ENCODE data around the gene KIAA1755. TPM values are rescaled to one million over a fixed set of nuclear protein-coding genes. Genes with fewer than 3 reads are reported as not detected.
A peak's percentile ranks its signal among the peaks of the same experiment; 100 is the strongest.

The KIAA1755 gene
- total and polyA plus RNA-seq, 2 experiments from 2014 or later = 4.0 to 5.1 TPM

- no peaks in the 10 kb centered on the region for H3K79me2 ChIP-seq (ENCODE audit: insufficient read depth)
- no peak overlapping the region for H3K9ac ChIP-seq
- H3K27me3 ChIP-seq (replicated peaks; ENCODE audit: insufficient read depth) = no peaks in the 10 kb centered on the region
- H4K20me1 ChIP-seq (ENCODE audit: insufficient read depth) = no peaks in the 10 kb centered on the region
- no peak overlapping the region for H3K4me3 ChIP-seq
- H3K36me3 ChIP-seq (ENCODE audit: low read depth) = no peaks in the 10 kb centered on the region
- DNase-seq = peak; percentile 95
- TF ChIP-seq EZH2 (IDR thresholded peaks at IDR 0.05; ENCODE audit: insufficient read depth, poor library complexity, severe bottlenecking) = no peak
- TF ChIP-seq EZH2phosphoT487 (IDR thresholded peaks at IDR 0.05; ENCODE audit: insufficient read depth, low read depth) = no peak
- 0 out of 2 replicates have a peak overlapping the region, but pooled peaks have one; percentile 2 for H2AFZ ChIP-seq
- peaks cover 46% of the 10 kb centered on the region for H3K4me1 ChIP-seq (ENCODE audit: insufficient read depth)
- H3K27ac ChIP-seq = peak overlapping the region; percentile 96
- H3K4me2 ChIP-seq (ENCODE audit: unreplicated experiment) = peak overlapping the region; percentile 49
- no peaks in the 10 kb centered on the region for H3K9me2 ChIP-seq (ENCODE audit: insufficient read depth)
- peaks cover 46% of the 10 kb centered on the region for H3F3A ChIP-seq (ENCODE audit: insufficient read depth)
- in situ Hi-C loops (cut with MboI) = no loop called here
- H3K9me3 ChIP-seq (ENCODE audit: low read depth) = no peaks in the 10 kb centered on the region
- WGBS, 2 experiments (ENCODE audit: low coverage in 1 of 2, low lambda C conversion rate in 2 of 2, missing lambda C conversion rate in 2 of 2) = 52 to 53% methylated on average over 10 of the region's 10 CpGs
Observed at GRCh38 chr20:38270869-38271605, 10.5 kb upstream of the KIAA1755 start.

GRCh38 chr20:38269715-38270114 lies 9.2 kb upstream of the KIAA1755 start:
- Histone ChIP-seq H3K9ac (no peak overlapping the region), H3K27ac (no peak overlapping the region), H3K27me3 (replicated peaks; ENCODE audit: insufficient read depth) (no peaks in the 10 kb centered on the region), H3K4me1 (ENCODE audit: insufficient read depth) (peaks cover 33% of the 10 kb centered on the region), H3F3A (ENCODE audit: insufficient read depth) (peaks cover 32% of the 10 kb centered on the region), H4K20me1 (ENCODE audit: insufficient read depth) (no peaks in the 10 kb centered on the region), H3K36me3 (ENCODE audit: low read depth) (no peaks in the 10 kb centered on the region), H3K9me3 (ENCODE audit: low read depth) (no peaks in the 10 kb centered on the region), H2AFZ (no peak overlapping the region), H3K79me2 (ENCODE audit: insufficient read depth) (no peaks in the 10 kb centered on the region), H3K9me2 (ENCODE audit: insufficient read depth) (no peaks in the 10 kb centered on the region), H3K4me3 (no peak overlapping the region), H3K4me2 (ENCODE audit: unreplicated experiment) (no peak overlapping the region)
- TF ChIP-seq EZH2 (IDR thresholded peaks at IDR 0.05; ENCODE audit: insufficient read depth, poor library complexity, severe bottlenecking) (no peak), EZH2phosphoT487 (IDR thresholded peaks at IDR 0.05; ENCODE audit: insufficient read depth, low read depth) (no peak)
- 66 to 69% methylated on average over 6 of the region's 6 CpGs for WGBS, 2 experiments (ENCODE audit: low coverage in 1 of 2, low lambda C conversion rate in 2 of 2, missing lambda C conversion rate in 2 of 2)
- no peak for DNase-seq
- in situ Hi-C loops (cut with MboI) = no loop called here

GRCh38 chr20:38269040-38269439 lies 8.5 kb upstream of the KIAA1755 start:
- in situ Hi-C loops (cut with MboI) = no loop called here
- H3K27me3 ChIP-seq (replicated peaks; ENCODE audit: insufficient read depth) = no peaks in the 10 kb centered on the region

DNA sequence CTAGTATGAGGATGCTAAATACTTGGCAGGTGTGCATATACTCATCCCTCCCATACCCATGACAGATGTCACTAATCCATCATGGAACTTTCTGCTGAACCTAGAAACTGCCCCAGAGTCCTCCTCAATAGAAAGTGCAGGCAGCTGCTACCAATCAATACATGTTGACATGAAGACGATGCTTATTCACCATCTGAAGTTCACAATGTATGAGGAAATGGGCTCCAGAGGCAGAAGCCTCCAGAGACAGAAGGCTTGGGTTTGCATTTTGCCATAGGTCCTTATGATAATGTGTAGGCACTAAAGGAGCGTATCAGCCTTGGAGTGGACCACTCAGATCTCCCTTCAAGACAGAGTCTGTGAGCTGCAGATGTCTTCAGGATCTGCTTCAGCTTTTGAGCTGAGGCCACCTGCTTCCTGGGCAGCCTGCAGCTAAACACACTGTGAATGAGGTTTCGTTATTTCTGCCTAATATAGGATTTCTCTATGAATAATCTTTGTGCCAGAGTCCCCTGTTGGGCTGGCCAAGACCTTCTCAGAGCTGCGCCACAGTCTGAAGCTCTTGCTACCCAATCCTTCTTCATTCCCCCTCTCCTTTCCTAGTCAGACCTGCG lies 7.5 kb upstream of the KIAA1755 start:
- Histone ChIP-seq H3K36me3 (ENCODE audit: low read depth) (no peaks in the 10 kb centered on the region), H3K79me2 (ENCODE audit: insufficient read depth) (no peaks in the 10 kb centered on the region), H3K9ac (no peak overlapping the region), H3K4me1 (ENCODE audit: insufficient read depth) (peaks cover 25% of the 10 kb centered on the region), H4K20me1 (ENCODE audit: insufficient read depth) (no peaks in the 10 kb centered on the region), H3K9me3 (ENCODE audit: low read depth) (no peaks in the 10 kb centered on the region), H3K4me2 (ENCODE audit: unreplicated experiment) (no peak overlapping the region), H3K9me2 (ENCODE audit: insufficient read depth) (no peaks in the 10 kb centered on the region), H3F3A (ENCODE audit: insufficient read depth) (peaks cover 16% of the 10 kb centered on the region), H3K4me3 (no peak overlapping the region), H2AFZ (no peak overlapping the region), H3K27me3 (replicated peaks; ENCODE audit: insufficient read depth) (no peaks in the 10 kb centered on the region), H3K27ac (no peak overlapping the region)
- no peak for TF ChIP-seq EZH2phosphoT487 (IDR thresholded peaks at IDR 0.05; ENCODE audit: insufficient read depth, low read depth)
- no peak for TF ChIP-seq EZH2 (IDR thresholded peaks at IDR 0.05; ENCODE audit: insufficient read depth, poor library complexity, severe bottlenecking)
- DNase-seq = no peak
- 77 to 78% methylated on average over 5 of the region's 5 CpGs for WGBS, 2 experiments (ENCODE audit: low coverage in 1 of 2, low lambda C conversion rate in 2 of 2, missing lambda C conversion rate in 2 of 2)
- in situ Hi-C loops (cut with MboI) = no loop called here

More at GRCh38 chr20:38269040-38269439, 8.5 kb upstream of the KIAA1755 start:
- Histone ChIP-seq H3K27ac (no peak overlapping the region), H4K20me1 (ENCODE audit: insufficient read depth) (no peaks in the 10 kb centered on the region), H3K4me2 (ENCODE audit: unreplicated experiment) (no peak overlapping the region), H2AFZ (no peak overlapping the region), H3F3A (ENCODE audit: insufficient read depth) (peaks cover 26% of the 10 kb centered on the region), H3K4me3 (no peak overlapping the region), H3K4me1 (ENCODE audit: insufficient read depth) (peaks cover 33% of the 10 kb centered on the region), H3K79me2 (ENCODE audit: insufficient read depth) (no peaks in the 10 kb centered on the region), H3K9ac (no peak overlapping the region), H3K9me3 (ENCODE audit: low read depth) (no peaks in the 10 kb centered on the region), H3K36me3 (ENCODE audit: low read depth) (no peaks in the 10 kb centered on the region), H3K9me2 (ENCODE audit: insufficient read depth) (no peaks in the 10 kb centered on the region)
- DNase-seq = no peak
- 94 to 96% methylated on average over 3 of the region's 3 CpGs for WGBS, 2 experiments (ENCODE audit: low coverage in 1 of 2, low lambda C conversion rate in 2 of 2, missing lambda C conversion rate in 2 of 2)
- TF ChIP-seq EZH2 (IDR thresholded peaks at IDR 0.05; ENCODE audit: insufficient read depth, poor library complexity, severe bottlenecking) = no peak
- TF ChIP-seq EZH2phosphoT487 (IDR thresholded peaks at IDR 0.05; ENCODE audit: insufficient read depth, low read depth) = no peak
